SK-N-SH (cell line): ENCODE results near the gene CDC42EP4. TPM values are rescaled to one million over a fixed set of nuclear protein-coding genes. Genes with fewer than 3 reads are reported as not detected.

Source experiments
- CTCF ChIA-PET: fragments of 300-600, 350-600 bp; formaldehyde crosslinking; extraction: SDS; loops from one replicate; lab custom pipeline; 2021; lab: Yijun Ruan, JAX
- POLR2A ChIA-PET: fragments of 350-600 bp; sonication (Branson Sonifier 250); formaldehyde crosslinking; extraction: SDS; loops from one replicate; lab custom pipeline; 2020; ENCODE audit warnings: antibody characterized with exemption, inconsistent platforms; lab: Yijun Ruan, JAX
- DNase-seq: peaks from one replicate; pipeline ENCODE4 v3.0.0; 2012
- H2AFZ ChIP-seq: fragments of 200-600 bp; sonication (generic); 2 replicates; pipeline ENCODE4 v1.8.1; 2016; ENCODE audit warnings: antibody characterized with exemption, mild to moderate bottlenecking, low read depth
- H3F3A ChIP-seq: fragments of 200-600 bp; sonication (generic); replicated peaks from 2 replicates; pipeline ENCODE3; 2016; ENCODE audit warnings: antibody characterized with exemption, mild to moderate bottlenecking; ENCODE audit not compliant: insufficient read depth
- H3K27ac ChIP-seq, 2 experiments: fragments of 200-500 bp in 1 of 2; fragments of 200-600 bp in 1 of 2; sonication (Bioruptor generic) in 1 of 2; sonication (generic), shearing (Covaris generic) in 1 of 2; 2 replicates each; pipeline versions ENCODE4 v1.5.1 to v1.6.1; 2014 to 2016; ENCODE audit warnings: low read depth in 2 of 2, inconsistent platforms in 1 of 2, low read length in 1 of 2, mild to moderate bottlenecking in 1 of 2, mixed read lengths in 1 of 2
- H3K27me3 ChIP-seq: fragments of 200-600 bp; sonication (generic), shearing (Covaris generic); 2 replicates; pipeline ENCODE4 v1.6.1; 2016; ENCODE audit warnings: mixed run types; ENCODE audit not compliant: insufficient read depth
- H3K36me3 ChIP-seq, 2 experiments: fragments of 200-500 bp in 1 of 2; fragments of 200-600 bp in 1 of 2; sonication (Bioruptor generic) in 1 of 2; sonication (generic) in 1 of 2; replicated peaks in 1 of 2; 2 replicates each; pipeline versions ENCODE3 to v1.5.1; 2014 to 2016; ENCODE audit warnings: low read length in 1 of 2, mild to moderate bottlenecking in 1 of 2; ENCODE audit not compliant: insufficient read depth in 2 of 2, control insufficient read depth in 1 of 2
- H3K4me1 ChIP-seq, 2 experiments: fragments of 200-500 bp in 1 of 2; fragments of 200-600 bp in 1 of 2; sonication (Bioruptor generic) in 1 of 2; sonication (generic), shearing (Covaris generic) in 1 of 2; 2 replicates each; pipeline versions ENCODE4 v1.5.1 to v1.6.1; 2014 to 2016; ENCODE audit warnings: low read depth in 1 of 2, low read length in 1 of 2, mixed run types in 1 of 2; ENCODE audit not compliant: insufficient read depth in 2 of 2, control insufficient read depth in 1 of 2
- H3K4me2 ChIP-seq: fragments of 200-600 bp; sonication (generic), shearing (Covaris generic); 2 replicates; pipeline ENCODE4 v1.6.1; 2017; ENCODE audit warnings: mixed run types
- H3K4me3 ChIP-seq, 2 experiments: fragments of 200-500 bp in 1 of 2; fragments of 200-600 bp in 1 of 2; sonication (Bioruptor generic) in 1 of 2; sonication (generic), shearing (Covaris generic) in 1 of 2; 2 replicates each; pipeline versions ENCODE4 v1.5.1 to v1.8.1; 2014 to 2016; ENCODE audit warnings: low read depth in 2 of 2, inconsistent platforms in 1 of 2, low read length in 1 of 2, mild to moderate bottlenecking in 1 of 2, mixed read lengths in 1 of 2, moderate library complexity in 1 of 2
- H3K79me2 ChIP-seq: fragments of 200-600 bp; sonication (generic); 2 replicates; pipeline ENCODE4 v1.8.1; 2017; ENCODE audit warnings: mild to moderate bottlenecking; ENCODE audit not compliant: insufficient read depth
- H3K9ac ChIP-seq: fragments of 200-600 bp; sonication (generic); 2 replicates; pipeline ENCODE4 v1.6.1; 2017; ENCODE audit warnings: mixed run types
- H3K9me2 ChIP-seq: fragments of 200-600 bp; sonication (generic); 2 replicates; pipeline ENCODE4 v1.6.1; 2017; ENCODE audit warnings: mixed run types
- H3K9me3 ChIP-seq: fragments of 200-600 bp; sonication (generic); 2 replicates; pipeline ENCODE4 v1.6.1; 2017; ENCODE audit warnings: mixed run types, mild to moderate bottlenecking, moderate library complexity
- H4K20me1 ChIP-seq: fragments of 200-600 bp; sonication (generic); 2 replicates; pipeline ENCODE4 v1.6.1; 2017; ENCODE audit warnings: mild to moderate bottlenecking, mixed run types; ENCODE audit not compliant: insufficient read depth
- CHD2 ChIP-seq: fragments of 150-350 bp; IDR thresholded peaks from 2 replicates; pipeline ENCODE4 v1.6.1; 2018; ENCODE audit warnings: low read length; ENCODE audit not compliant: partially characterized antibody
- ELF1 ChIP-seq: IDR thresholded peaks from 2 replicates; pipeline ENCODE4 v1.4.0; 2012
- EP300 ChIP-seq, 2 experiments: IDR thresholded peaks; 2 replicates each; pipeline versions ENCODE4 v1.4.0 to v1.6.1; 2012; ENCODE audit warnings: borderline replicate concordance in 1 of 2, low read depth in 1 of 2, low read length in 1 of 2
- FOSL2 ChIP-seq: IDR thresholded peaks from 2 replicates; pipeline ENCODE4 v1.4.0; 2012; ENCODE audit warnings: low read depth, mild to moderate bottlenecking, moderate library complexity, borderline replicate concordance
- FOXJ3 ChIP-seq: sonication (generic); formaldehyde crosslinking; IDR thresholded peaks from 2 replicates; pipeline ENCODE4 v1.5.1; 2020; ENCODE audit warnings: mild to moderate bottlenecking, missing genetic modification reagents
- GABPA ChIP-seq: IDR thresholded peaks from 2 replicates; pipeline ENCODE4 v1.4.0; 2012; ENCODE audit warnings: low read depth, mild to moderate bottlenecking
- MEF2A ChIP-seq: IDR thresholded peaks from 2 replicates; pipeline ENCODE4 v1.4.0; 2012; ENCODE audit warnings: low read depth, borderline replicate concordance
- NFIC ChIP-seq: IDR thresholded peaks from 2 replicates; pipeline ENCODE4 v1.4.0; 2012; ENCODE audit warnings: borderline replicate concordance
- NRF1 ChIP-seq: IDR thresholded peaks from 2 replicates; pipeline ENCODE4 v1.6.1; 2012; ENCODE audit warnings: low read depth, mild to moderate bottlenecking, low read length
- RCOR1 ChIP-seq: fragments of 150-350 bp; IDR thresholded peaks from 2 replicates; pipeline ENCODE4 v1.6.1; 2017; ENCODE audit warnings: antibody characterized with exemption, low read length
- SMC3 ChIP-seq: IDR thresholded peaks from 2 replicates; pipeline ENCODE4 v1.6.1; 2012; ENCODE audit warnings: low read depth, low read length, improper control_type of control experiment
- TAF1 ChIP-seq: IDR thresholded peaks from 2 replicates; pipeline ENCODE4 v1.6.1; 2012; ENCODE audit warnings: low read depth, mild to moderate bottlenecking, low read length, moderate library complexity, borderline replicate concordance
- YY1 ChIP-seq: IDR thresholded peaks from 2 replicates; pipeline ENCODE4 v1.4.0; 2012; ENCODE audit warnings: low read depth, mild to moderate bottlenecking
- WGBS: methylation state at CpG from one replicate; pipeline ENCODE4 v1.1.6; 2017; ENCODE audit warnings: low lambda C conversion rate; 5-methylcytosine and 5-hydroxymethylcytosine counted together
- polyA plus RNA-seq, 3 experiments: library from polyadenylated mRNA; depleted of rRNA; stranded (reverse); fragments of >200 nt; gene quantifications; 2 replicates each; pipeline ENCODE4 v1.2.3, GENCODE V29; 2012
- TF ChIP-seq, protein P1 (sequence below): IDR thresholded peaks from 2 replicates; pipeline ENCODE4 v1.6.1; 2012; ENCODE audit warnings: mild to moderate bottlenecking, low read depth, low read length, moderate library complexity
- TF ChIP-seq, protein P2 (sequence below): fragments of 200-600 bp; sonication (generic); IDR thresholded peaks from 2 replicates; pipeline ENCODE4 v1.6.1; 2017; ENCODE audit warnings: antibody characterized with exemption, mild to moderate bottlenecking, moderate library complexity
- TF ChIP-seq, protein P3 (sequence below): fragments of 150-350 bp; IDR thresholded peaks from 2 replicates; pipeline ENCODE4 v1.6.1; 2016; ENCODE audit warnings: mild to moderate bottlenecking, low read depth, low read length

The CDC42EP4 gene
- polyA plus RNA-seq, 1 of the 3 experiments (the other 2 are of a cell fraction) = 28.3 TPM

DNA sequence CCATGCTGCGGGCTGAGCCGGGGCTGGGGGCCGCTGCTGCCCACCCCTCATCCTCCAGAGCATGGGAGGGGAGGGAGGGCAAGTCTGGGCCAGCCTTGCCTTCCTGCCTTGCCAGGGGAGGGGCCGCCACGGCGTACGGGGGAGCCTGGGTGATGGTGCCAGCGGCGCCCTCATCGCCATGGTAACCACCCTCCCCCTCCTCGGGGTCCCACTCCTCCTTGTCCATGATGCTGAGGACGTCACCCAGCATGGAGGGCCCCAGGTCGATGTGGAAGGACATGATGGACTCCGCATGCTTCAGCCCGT is 26.2 kb downstream of the CDC42EP4 start (continued):
- TF ChIP-seq RCOR1 = no peak
- TF ChIP-seq NFIC = no peak

DNA sequence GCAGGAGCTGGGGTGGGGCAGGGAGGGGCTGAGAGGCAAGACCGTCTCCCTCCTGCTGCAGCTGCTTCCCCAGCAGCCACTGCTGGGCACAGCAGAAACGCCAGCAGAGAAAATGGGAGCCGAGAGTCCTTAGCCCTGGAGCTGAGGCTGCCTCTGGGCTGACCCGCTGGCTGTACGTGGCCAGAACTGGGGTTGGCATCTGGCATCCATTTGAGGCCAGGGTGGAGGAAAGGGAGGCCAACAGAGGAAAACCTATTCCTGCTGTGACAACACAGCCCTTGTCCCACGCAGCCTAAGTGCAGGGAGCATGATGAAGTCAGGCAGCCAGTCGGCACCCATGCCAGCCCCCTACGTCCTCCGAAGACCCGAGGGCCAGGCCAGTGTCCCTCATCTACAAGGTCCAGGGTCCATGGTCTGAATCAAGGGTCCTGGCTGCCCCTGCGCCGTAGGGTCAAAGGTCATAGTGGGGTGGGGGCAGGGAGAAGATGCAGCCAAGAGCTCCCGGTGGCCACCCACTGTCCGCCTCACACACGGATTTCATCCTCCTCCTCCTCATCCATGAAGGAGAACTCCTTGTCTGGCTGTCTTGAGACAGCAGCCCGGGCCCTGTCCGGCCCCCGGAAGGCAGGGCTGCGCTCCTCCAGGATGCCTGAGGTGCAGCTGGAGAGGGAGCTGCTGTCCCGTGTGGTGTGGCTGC is 26.7 kb downstream of the CDC42EP4 start:
- peaks cover 5 to 22% of the 10 kb centered on the region in 2 experiments for H3K36me3 ChIP-seq
- H3K9ac ChIP-seq = no peak overlapping the region
- DNase-seq = peak; percentile 82
- ChIA-PET POLR2A (interaction anchor here (0.6 to 0.9 kb wide), 3 partner anchors 25 to 75 kb away, joined by 3 read pairs; no protein-coding TSS in a partner anchor), CTCF (interaction anchor here (0.9 to 4.1 kb wide), 9 partner anchors 23 to 96 kb away, joined by 3 to 19 read pairs (median 4); no protein-coding TSS in a partner anchor)
- TF ChIP-seq EP300 (IDR thresholded peaks at IDR 0.05; ENCODE audit: borderline replicate concordance in 1 of 2, low read depth in 1 of 2, low read length in 1 of 2) = no peak
- no peak for TF ChIP-seq FOSL2
- TF ChIP-seq CHD2 = no peak
- TF ChIP-seq FOXJ3 (CRISPR knock-in tag) = no peak
- H3K4me3 ChIP-seq = no peak overlapping the region
- H3K9me2 ChIP-seq = no peaks in the 10 kb centered on the region
- WGBS = 96% methylated on average over 13 of the region's 20 CpGs
- H3K79me2 ChIP-seq = peaks cover 62% of the 10 kb centered on the region
- H3K27me3 ChIP-seq = no peaks in the 10 kb centered on the region
- peaks cover 0 to 52% of the 10 kb centered on the region in 2 experiments; a peak in 2 of 4 replicates for H3K4me1 ChIP-seq
- H2AFZ ChIP-seq = no peak overlapping the region
- H3K27ac ChIP-seq = peak overlapping the region in 1 of 2 experiments; percentile 74; a peak in 2 of 4 replicates
- H3F3A ChIP-seq = no peaks in the 10 kb centered on the region
- H3K9me3 ChIP-seq = no peaks in the 10 kb centered on the region
- no peak overlapping the region for H3K4me2 ChIP-seq
- H4K20me1 ChIP-seq = peaks cover 55% of the 10 kb centered on the region

DNA sequence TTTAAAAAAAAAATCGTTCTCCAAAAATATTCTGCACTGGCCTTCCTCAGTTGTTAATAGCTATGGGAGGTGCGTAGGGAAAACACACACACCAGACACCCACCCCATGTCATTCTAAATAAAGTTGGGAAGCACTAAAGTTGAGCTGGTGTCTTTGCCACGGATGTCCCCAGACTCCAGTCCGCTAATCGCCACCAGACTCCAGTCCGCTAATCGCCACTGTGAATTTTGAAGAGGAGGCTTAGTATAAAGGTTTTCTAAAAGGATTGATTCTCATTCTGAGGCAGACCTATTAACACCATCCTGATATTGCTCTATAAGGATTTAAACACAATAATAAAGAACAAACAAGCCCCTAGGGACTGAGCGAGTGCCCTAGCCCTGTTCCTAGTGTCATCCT is 27.4 kb downstream of the CDC42EP4 start:
- Histone ChIP-seq H3K9me3 (no peaks in the 10 kb centered on the region), H4K20me1 (peaks cover 55% of the 10 kb centered on the region), H3K4me2 (no peak overlapping the region), H3K9me2 (no peaks in the 10 kb centered on the region), H2AFZ (no peak overlapping the region), H3K4me3 (no peak overlapping the region), H3K9ac (no peak overlapping the region), H3K79me2 (peaks cover 55% of the 10 kb centered on the region), H3K4me1 (peaks cover 0 to 52% of the 10 kb centered on the region in 2 experiments; a peak in 2 of 4 replicates), H3K36me3 (peaks cover 5 to 22% of the 10 kb centered on the region in 2 experiments), H3K27ac (peak overlapping the region in 1 of 2 experiments; percentile 74; a peak in 2 of 4 replicates), H3F3A (no peaks in the 10 kb centered on the region), H3K27me3 (no peaks in the 10 kb centered on the region)
- no peak for TF ChIP-seq RCOR1
- no peak for TF ChIP-seq GABPA
- TF ChIP-seq, protein P1, sequence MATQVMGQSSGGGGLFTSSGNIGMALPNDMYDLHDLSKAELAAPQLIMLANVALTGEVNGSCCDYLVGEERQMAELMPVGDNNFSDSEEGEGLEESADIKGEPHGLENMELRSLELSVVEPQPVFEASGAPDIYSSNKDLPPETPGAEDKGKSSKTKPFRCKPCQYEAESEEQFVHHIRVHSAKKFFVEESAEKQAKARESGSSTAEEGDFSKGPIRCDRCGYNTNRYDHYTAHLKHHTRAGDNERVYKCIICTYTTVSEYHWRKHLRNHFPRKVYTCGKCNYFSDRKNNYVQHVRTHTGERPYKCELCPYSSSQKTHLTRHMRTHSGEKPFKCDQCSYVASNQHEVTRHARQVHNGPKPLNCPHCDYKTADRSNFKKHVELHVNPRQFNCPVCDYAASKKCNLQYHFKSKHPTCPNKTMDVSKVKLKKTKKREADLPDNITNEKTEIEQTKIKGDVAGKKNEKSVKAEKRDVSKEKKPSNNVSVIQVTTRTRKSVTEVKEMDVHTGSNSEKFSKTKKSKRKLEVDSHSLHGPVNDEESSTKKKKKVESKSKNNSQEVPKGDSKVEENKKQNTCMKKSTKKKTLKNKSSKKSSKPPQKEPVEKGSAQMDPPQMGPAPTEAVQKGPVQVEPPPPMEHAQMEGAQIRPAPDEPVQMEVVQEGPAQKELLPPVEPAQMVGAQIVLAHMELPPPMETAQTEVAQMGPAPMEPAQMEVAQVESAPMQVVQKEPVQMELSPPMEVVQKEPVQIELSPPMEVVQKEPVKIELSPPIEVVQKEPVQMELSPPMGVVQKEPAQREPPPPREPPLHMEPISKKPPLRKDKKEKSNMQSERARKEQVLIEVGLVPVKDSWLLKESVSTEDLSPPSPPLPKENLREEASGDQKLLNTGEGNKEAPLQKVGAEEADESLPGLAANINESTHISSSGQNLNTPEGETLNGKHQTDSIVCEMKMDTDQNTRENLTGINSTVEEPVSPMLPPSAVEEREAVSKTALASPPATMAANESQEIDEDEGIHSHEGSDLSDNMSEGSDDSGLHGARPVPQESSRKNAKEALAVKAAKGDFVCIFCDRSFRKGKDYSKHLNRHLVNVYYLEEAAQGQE = no peak
- TF ChIP-seq MEF2A = no peak
- no peak for TF ChIP-seq NFIC
- TF ChIP-seq EP300 (IDR thresholded peaks at IDR 0.05; ENCODE audit: borderline replicate concordance in 1 of 2, low read depth in 1 of 2, low read length in 1 of 2) = no peak
- TF ChIP-seq FOXJ3 (CRISPR knock-in tag) = no peak
- TF ChIP-seq, protein P2, sequence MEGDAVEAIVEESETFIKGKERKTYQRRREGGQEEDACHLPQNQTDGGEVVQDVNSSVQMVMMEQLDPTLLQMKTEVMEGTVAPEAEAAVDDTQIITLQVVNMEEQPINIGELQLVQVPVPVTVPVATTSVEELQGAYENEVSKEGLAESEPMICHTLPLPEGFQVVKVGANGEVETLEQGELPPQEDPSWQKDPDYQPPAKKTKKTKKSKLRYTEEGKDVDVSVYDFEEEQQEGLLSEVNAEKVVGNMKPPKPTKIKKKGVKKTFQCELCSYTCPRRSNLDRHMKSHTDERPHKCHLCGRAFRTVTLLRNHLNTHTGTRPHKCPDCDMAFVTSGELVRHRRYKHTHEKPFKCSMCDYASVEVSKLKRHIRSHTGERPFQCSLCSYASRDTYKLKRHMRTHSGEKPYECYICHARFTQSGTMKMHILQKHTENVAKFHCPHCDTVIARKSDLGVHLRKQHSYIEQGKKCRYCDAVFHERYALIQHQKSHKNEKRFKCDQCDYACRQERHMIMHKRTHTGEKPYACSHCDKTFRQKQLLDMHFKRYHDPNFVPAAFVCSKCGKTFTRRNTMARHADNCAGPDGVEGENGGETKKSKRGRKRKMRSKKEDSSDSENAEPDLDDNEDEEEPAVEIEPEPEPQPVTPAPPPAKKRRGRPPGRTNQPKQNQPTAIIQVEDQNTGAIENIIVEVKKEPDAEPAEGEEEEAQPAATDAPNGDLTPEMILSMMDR = no peak
- TF ChIP-seq TAF1 = no peak
- no peak for TF ChIP-seq SMC3
- TF ChIP-seq YY1 = no peak
- no peak for TF ChIP-seq ELF1
- TF ChIP-seq CHD2 = no peak
- TF ChIP-seq, protein P3, sequence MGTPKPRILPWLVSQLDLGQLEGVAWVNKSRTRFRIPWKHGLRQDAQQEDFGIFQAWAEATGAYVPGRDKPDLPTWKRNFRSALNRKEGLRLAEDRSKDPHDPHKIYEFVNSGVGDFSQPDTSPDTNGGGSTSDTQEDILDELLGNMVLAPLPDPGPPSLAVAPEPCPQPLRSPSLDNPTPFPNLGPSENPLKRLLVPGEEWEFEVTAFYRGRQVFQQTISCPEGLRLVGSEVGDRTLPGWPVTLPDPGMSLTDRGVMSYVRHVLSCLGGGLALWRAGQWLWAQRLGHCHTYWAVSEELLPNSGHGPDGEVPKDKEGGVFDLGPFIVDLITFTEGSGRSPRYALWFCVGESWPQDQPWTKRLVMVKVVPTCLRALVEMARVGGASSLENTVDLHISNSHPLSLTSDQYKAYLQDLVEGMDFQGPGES = no peak
- TF ChIP-seq NRF1 = no peak
- POLR2A ChIA-PET = interaction anchor here (0.6 to 1.2 kb wide), 4 partner anchors 26 to 75 kb away, joined by 3 read pairs; no protein-coding TSS in a partner anchor
- DNase-seq = peak; percentile 71
- CTCF ChIA-PET = interaction anchor here (0.9 to 4.1 kb wide), 11 partner anchors 18 to 95 kb away, joined by 3 to 19 read pairs (median 4); no protein-coding TSS in a partner anchor
- WGBS = 68% methylated on average over 8 of the region's 8 CpGs
